KG1 (cell line): ENCODE measurements around the gene MAPK8IP1.

Experiments used
- DNase-seq: peaks from one replicate; lab custom pipeline; 2025; lab: John Stamatoyannopoulos, UW

The MAPK8IP1 gene

DNA sequence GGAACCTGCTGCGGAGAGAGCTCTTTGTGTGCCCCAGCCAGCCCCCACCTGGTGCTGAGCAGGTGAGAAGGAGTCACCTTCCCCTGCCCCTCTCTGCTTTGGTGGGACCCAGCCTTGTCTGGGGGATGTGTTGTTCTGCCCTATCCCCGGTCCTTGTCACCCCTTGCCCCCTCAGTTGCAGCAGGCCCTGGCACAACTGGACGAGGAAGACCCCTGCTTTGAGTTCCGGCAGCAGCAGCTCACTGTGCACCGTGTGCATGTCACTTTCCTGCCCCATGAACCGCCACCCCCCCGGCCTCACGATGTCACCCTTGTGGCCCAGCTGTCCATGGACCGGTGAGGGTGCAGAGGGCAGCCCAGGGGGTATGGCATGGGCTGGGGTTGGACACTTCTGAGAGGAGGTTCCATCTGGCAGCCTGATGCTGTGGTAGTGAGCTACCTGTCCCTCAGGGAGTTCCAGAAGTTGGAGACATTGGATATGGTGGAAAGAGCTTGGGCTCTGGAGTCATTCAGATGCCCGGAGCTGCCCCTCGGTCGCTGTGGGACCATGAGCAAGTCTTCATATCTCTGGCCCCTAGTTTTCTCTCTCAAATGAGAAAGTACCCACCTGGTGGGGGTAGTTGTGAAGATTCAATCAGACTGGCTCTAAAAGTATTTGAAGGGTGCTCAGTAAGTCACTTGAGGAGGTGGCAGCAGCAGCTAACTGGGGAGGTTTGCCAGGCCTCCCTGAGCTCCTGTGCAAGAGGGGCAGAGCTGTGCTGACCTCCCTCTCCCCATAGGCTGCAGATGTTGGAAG lies 41.3 kb downstream of the MAPK8IP1 start:
- DNase-seq, result no peak

DNA sequence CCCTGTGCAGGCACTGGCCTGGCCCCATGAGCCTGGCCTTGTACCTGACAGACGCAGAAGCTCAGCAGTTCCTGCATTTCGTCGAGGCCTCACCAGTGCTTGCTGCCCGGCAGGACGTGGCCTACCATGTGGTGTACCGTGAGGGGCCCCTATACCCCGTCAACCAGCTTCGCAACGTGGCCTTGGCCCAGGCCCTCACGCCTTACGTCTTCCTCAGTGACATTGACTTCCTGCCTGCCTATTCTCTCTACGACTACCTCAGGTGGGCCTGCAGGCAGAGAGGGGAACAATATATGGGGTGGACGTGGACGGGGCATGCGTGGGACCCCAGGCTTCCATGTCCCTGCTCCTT lies 41.9 kb downstream of the MAPK8IP1 start:
- no peak for DNase-seq

DNA sequence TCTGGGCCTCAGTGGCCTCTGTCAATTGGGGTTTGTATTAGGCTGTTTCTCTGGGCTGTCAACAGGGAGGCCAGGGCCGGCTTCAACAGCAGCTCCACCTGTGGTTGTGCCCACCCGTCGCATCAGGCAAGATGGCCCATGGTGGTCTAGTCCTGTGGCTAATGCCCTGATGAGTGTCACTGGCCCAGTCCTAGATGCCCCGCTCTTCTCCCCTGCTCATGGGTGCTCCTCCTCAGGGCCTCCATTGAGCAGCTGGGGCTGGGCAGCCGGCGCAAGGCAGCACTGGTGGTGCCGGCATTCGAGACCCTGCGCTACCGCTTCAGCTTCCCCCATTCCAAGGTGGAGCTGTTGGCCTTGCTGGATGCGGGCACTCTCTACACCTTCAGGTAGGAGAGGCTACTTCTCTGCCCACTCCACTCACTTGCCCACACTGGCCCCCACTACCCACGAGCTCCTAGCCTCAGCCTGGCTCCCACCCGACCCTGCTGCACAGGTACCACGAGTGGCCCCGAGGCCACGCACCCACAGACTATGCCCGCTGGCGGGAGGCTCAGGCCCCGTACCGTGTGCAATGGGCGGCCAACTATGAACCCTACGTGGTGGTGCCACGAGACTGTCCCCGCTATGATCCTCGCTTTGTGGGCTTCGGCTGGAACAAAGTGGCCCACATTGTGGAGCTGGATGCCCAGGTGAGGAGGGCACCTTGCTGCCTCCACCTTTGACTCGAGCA lies 42.4 kb downstream of the MAPK8IP1 start:
- no peak for DNase-seq

DNA sequence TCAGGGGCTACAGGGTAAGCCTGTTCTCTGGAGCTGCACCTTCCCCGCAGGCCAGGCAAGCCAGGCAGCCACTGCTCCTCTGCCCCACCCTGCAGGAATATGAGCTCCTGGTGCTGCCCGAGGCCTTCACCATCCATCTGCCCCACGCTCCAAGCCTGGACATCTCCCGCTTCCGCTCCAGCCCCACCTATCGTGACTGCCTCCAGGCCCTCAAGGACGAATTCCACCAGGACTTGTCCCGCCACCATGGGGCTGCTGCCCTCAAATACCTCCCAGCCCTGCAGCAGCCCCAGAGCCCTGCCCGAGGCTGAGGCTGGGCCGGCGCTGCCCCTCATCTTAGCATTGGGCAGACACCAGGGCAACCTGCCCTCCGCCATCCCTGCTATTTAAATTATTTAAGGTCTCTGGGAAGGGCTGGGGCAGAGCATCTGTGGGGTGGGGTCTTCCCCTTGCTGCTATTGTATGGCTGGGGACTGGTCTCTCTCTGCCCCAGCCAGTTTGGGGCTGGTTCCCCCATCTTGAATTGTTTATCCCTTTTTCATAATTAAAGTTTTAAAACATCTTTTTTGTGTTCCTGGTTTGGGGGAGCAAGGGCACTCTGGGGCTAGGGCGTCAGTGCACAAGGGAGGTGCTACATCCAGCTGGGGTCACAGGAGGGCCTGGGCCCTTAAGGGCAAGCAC lies 43.2 kb downstream of the MAPK8IP1 start:
- no peak for DNase-seq

DNA sequence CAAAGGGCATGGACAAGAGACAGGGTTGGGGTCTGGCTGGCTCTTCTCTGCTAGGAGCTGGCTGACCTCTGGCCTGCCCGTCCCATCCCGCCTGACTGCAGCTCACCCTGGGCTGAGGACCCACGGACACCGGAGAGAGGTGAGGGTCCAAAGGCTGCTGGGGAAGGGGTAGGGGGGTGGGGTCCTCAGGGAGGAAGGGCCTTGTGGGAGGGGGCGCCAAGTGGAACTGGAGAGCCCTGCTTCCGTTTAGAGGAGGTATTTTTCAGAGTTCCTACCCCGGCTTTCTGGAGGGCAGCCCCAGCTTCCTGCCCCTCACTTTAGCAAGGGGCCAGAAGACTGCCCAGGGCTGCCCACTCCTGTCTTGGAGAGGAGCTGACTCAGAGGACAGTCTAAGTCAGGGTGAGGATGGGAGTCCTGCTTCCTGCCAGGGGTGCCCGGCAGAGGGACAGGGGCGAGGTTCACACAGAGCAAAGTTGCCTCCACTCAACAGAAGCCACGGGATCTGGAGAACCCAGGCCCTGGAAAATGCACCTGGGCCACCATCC lies 44.1 kb downstream of the MAPK8IP1 start:
- no peak for DNase-seq

DNA sequence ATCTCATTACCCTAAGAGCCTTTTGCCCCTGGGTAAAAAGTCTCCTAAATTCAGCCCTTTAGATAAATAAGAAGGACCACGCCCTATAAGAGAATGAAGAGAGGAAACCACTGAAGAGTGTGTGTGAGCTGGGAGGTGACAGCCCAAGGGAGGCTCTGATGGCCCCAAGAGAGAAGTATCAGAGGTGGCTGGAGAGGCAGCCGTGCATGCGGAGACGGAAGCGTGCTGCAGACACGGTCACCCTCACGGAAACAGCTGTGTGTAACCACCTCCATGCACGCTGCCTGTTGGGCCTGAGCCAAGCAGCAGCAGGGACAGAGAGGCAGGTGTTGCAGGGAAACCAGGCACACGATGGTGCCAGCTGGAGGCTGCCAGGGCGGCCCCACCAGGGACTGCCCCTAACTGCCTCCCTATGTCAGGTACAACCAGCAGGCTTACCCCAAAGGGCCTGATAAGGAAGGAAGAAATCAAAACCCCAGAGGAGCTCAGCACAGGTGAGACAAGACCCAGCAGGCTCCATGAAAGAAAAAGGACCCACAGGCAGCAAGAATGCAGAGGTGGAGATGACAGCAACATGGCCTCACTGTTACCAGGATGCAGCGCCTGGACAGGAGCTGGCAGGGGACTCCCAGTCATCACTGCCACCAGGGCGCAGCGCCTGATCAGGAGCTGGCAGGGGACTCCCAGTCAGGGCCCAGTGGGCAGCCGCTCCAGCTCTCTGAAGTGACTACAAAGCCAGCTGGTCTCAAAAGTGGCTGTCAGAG lies 44.8 kb downstream of the MAPK8IP1 start:
- DNase-seq, result no peak

DNA sequence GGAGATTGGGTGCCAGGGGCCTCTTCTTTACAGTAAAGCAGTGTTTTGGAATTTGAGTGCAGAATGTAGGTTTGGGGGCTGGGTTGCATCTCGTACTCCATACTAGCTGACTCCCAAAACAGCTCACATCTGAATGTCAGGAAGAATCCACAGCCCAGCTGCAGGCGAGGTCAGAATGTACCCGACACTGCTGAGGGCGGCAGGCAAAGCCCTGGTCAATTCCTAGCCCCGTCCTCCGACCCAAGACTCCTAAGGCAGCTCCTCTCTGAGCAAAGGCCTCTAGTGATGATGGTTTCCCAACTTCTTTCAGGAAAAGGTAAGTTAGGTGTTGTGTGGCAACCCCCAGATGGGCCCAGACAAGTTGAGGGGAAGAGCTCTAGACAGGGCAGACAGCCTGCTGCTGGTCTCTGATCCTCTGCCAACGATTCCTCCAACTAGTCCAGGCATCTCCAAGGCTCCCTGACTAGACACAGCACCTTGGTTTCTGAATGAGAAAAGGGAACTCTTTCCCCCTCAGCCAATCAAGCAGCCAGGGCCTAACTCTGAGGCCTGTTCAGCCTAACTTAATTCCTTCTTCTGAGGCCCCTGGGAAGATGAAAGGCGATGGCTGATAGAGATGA lies 45.6 kb downstream of the MAPK8IP1 start:
- no peak for DNase-seq

DNA sequence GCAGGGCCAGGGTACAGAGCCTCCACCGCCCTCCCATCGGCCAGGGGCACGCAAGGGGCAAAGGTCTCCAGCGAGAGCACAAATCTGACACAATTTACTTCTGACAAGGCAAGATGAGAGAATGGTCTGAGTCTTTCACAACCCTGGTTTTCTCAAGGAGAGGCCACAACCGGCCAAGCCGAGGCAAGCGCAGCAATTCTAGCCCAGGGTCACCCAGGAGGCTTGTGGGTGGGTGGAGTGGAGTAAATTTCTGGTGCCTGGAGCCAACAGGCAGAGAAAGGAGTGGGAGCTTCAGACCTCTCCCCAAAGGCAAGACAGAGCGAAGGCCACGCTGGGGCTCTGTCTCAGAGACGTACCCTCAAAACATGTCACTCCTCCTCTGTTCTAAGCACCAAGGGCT lies 46.3 kb downstream of the MAPK8IP1 start:
- DNase-seq, result no peak

DNA sequence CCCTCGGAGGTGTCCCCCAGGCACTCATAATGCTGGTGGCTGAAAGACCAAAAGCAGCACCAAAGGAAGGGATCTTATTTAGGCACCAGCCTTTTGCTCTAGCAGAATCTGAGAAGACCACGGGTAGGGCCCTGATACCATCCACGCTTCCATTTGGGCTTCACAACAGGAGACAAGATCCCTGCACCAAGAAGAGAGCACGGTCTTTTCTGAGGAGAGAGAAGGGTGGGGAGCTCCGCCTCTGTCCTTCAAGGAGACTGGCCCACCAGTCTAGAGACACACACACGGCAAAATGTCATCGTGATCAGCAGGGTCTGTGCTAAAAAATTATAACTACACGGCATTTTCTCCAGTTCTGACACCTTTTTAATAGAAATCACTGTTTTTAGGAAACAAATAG lies 46.8 kb downstream of the MAPK8IP1 start:
- DNase-seq, result no peak

DNA sequence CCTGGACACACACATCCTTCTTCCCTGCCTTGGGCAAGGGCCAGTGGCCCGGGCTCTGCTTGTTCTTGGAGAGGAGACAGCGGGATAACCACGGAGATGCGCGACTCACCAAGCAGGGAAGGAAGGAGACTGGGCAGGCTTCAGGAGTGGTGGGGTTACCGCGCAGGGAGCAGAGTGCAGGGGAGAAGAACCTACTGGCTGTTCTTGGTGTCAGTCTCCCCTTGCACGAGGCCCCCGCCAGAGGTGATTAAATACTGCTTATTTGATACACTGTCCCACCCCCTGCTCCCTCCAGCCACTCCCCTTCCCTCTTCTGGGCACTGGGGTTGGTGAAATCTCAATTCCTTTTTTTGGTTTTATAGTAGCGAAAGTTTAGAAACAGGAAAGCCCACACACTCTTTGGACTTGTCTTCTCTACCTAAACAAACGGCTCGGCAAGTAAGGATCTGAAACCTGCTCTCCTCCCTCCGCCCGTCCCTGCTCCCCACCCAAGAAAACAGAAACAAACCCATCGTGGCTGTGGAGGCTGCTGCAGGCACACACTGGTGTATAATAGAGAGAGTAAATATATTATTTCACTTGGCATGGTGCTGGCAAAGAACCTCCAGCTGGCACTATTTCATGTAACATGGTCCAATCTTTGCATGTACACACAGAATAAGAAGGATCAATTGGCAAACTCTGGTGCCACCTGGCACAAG lies 47.8 kb downstream of the MAPK8IP1 start:
- no peak for DNase-seq

DNA sequence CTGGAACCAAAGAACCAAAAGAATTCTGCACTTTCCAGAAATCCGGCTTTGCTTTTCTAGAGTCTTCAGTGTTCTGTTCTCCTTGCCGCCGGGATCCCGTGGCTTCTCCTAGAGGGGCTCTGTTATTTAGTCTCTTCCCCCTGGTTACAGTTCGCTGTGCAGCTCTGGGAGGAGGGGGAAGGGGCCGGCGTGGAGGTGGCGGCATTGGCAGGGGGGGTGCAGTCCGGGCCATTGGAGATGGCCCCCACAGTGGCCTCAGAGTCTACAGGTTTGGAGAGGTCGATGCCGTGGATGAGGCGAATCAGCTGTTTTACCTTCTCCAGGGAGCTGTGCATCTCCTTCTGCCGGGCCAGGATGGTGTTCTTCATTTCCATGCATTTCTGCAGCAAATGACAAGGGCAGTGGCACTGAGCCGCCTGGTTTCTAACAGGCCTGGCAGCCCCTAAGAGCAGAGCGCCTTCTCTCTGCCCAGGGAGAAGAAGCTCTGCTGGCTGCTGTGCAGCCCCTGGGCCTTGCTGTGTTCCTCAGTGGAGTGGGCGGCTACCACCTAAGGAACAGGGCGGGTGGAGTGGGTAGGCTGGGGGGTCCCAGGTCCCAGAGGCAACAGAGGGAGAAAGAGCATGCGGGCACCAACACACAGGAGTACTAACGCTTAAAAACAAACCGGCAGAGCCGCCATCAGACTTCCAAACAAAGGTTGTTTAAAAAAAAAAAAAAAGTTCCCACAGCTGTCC lies 48.6 kb downstream of the MAPK8IP1 start:
- no peak for DNase-seq

DNA sequence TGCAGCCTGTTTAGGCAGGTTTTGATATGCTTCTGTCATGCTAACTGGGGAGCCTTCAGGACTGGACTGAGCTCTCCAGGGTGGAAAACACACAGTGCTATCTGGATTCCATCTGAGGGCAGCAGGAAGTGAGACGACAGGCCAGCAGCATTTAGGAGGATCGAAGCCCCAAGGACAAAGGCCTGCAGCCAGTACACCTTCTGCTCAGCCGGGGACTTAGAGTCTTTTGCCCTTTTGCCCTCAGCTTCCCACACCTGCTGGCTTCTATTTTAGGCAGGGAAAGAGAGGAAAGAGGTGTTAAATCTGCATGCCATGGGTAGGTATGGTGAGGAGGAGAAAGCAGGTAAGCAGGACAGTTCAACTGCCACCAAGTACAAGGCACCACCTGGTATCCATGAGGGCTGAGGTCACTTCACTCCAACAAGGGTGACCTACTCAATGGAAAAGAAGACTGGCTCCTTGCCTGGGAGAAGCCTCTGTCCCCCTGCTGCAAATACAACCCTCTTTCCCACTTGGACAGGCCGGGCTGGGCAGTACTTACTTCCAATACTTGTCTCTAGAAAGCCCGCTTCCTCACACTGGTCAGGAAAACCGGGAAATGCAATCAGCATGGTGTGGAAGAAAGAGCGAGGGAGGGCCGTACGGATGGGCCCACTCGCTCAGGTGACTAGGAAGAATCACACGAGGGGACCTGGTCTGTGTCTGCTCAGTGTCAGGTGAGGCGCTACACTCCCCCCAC lies 49.3 kb downstream of the MAPK8IP1 start:
- DNase-seq, result no peak

DNA sequence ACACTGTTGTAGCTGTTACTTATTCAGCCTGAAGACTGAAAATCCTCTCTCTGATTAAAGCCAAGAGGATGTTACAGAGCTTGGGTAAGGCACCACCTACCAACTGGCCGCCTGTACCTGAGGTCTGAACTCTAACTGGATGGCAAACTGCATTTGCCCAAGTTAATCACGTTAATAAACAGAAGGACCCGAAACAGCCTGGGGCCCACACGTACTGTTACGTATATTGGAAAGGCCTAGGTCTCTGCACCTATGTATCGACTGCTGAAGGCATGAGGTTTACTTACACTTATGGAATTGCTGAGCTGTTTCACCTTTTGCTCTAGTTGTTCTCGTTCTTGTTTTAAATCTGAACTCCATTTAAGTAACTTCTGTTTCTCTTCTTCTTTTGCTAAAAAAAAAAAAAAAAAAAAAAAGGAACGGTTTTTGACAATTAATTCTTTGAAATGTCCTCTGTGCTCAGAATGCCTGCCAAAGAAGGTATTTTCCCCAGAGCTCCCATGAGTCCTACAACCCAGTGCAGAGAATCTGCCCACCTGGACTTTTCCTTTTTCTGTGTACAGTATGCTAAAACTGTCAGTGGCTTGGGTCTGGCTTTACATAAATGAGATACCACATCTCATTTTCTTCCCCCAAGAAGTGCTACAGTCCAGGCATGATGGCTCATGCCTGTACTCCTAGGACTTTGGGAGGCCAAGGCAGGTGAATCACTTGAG lies 50.1 kb downstream of the MAPK8IP1 start:
- no peak for DNase-seq

DNA sequence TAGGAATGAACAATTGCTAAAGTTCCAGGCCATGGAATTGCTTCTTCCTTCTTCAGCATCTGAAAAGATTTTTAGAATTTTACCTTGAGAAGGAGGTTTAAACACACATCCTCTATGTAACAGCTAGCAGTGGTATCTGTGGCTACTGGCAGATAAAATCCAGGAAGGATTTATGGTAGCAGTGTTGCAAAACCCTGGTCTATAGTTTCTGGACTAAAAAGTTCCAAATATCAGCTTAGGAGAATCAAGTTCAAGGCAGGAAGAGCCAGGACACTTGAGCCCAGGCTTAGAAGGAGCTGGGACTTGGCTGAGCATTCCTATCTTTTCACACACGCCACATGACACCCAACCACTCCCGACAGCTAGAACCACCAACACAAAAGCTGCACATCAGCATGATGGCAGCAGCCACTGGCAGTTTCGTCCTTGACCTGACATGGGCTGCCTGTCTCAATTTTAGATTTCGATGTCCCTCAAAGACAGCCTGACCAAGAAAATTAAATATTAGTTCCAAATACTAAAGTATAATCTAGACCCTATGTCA lies 51.1 kb downstream of the MAPK8IP1 start:
- no peak for DNase-seq

DNA sequence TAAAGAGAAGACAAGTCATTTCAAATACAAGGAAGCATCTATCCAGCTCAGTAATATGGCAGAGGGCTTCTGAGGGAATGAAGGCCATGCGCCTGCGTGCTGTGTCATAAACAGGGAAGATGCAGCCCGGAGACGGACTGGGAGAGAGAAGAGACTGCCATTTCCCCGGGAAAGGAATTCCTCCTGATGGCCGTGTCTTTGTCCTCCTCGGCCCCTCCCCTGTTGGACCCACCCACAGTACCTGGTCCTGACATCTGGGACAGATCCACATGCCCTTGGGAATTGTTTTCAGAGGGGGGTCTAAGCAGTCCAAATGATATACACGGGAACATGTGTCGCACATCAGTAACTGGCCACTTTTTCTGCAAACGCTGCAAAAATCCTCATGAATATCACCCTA lies 52.5 kb downstream of the MAPK8IP1 start:
- DNase-seq, result no peak

DNA sequence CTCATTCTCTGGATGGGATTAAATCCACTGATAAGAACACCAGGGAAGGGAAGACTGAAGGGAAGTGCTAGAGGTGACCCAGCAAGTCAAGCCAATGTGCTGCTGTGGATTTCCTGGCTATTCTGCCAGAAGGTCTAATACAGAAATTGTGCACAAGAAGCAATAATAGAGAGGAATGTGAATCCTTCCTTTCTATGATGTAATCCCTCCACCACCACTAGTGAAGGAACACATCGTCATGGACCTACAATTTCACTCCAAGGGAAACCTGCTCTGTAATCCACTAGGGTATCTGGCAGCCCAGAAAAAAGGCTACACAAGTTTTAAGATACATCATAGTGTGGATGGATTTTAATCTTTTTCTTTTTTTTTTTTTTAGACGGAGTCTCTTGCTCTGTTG lies 54.4 kb downstream of the MAPK8IP1 start:
- no peak for DNase-seq

DNA sequence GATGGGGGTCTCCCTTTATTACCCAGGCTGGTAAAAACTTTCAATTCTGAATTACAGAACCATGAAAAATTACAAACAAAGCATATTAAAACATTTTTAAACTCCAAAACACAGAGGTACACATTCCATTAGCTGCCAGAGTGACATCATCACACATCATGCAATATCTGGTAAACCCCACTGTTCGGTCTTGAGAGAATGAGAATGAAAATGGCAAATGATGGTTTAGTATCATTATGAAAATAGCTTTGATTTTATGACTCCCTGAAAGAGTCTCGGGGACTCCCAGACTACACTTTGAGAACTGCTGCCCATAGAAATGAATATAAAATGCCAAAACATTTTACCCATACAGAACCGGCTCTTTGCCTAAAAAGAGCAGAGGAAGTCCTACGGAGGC lies 55.8 kb downstream of the MAPK8IP1 start:
- DNase-seq, result no peak

DNA sequence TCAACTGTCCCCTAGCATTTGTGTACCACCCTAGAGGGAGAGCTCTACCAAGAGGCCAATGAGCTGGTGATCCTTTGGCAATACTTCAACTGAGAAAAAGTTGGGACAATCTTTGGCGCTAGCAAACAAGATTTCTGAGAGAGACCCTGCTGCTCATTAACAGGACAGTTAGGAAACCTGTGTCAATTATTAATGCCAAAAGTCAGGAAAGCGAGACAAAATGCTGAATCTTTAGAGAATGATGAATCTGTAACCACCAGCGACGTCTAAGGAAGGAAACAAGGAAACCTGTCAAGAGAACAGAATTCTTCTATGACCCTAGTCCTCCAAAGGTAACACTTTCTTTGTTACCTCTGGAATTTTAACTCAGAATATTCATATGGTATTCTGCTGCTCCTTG lies 56.9 kb downstream of the MAPK8IP1 start:
- no peak for DNase-seq
